HepG2 (cell line): ENCODE measurements around the gene FCER1G. TPM values are rescaled to one million over a fixed set of nuclear protein-coding genes. Genes with fewer than 3 reads are reported as not detected.

Experiments used
- FOSL2 ChIP-seq: sonication (generic); formaldehyde crosslinking; IDR thresholded peaks from 2 replicates; pipeline ENCODE4 v1.4.0; 2020; ENCODE audit warnings: missing genetic modification reagents
- FUBP1 ChIP-seq: sonication (generic); formaldehyde crosslinking; IDR thresholded peaks from 2 replicates; pipeline ENCODE4 v1.5.1; 2020; ENCODE audit warnings: missing genetic modification reagents, mild to moderate bottlenecking, borderline replicate concordance
- NR2F6 ChIP-seq, 2 experiments: IDR thresholded peaks; 2 replicates each; pipeline ENCODE4 v1.6.1; 2016; ENCODE audit warnings: antibody characterized with exemption in 1 of 2, mild to moderate bottlenecking in 1 of 2
- POLR2AphosphoS2 ChIP-seq: IDR thresholded peaks from 2 replicates; pipeline ENCODE4 v1.6.1; 2011; ENCODE audit warnings: low read depth, low read length, improper control_type of control experiment
- TRIM22 ChIP-seq: fragments of 450-650 bp; IDR thresholded peaks from 2 replicates; pipeline ENCODE4 v1.6.1; 2017
- ZFY ChIP-seq: sonication (generic); formaldehyde crosslinking; IDR thresholded peaks from 2 replicates; pipeline ENCODE4 v1.4.0; 2020; ENCODE audit warnings: missing genetic modification reagents
- ZNF138 ChIP-seq: sonication (generic); formaldehyde crosslinking; IDR thresholded peaks from 2 replicates; pipeline ENCODE4 v1.5.0; 2020; ENCODE audit warnings: mild to moderate bottlenecking, low read depth, missing genetic modification reagents
- ZNF232 ChIP-seq: sonication (generic); formaldehyde crosslinking; IDR thresholded peaks from 2 replicates; pipeline ENCODE4 v1.4.0; 2020; ENCODE audit warnings: missing genetic modification reagents, borderline replicate concordance
- ZNF3 ChIP-seq: IDR thresholded peaks from 2 replicates; pipeline ENCODE4 v1.7.0; 2017; ENCODE audit warnings: inconsistent platforms
- ZNF407 ChIP-seq: sonication (generic); formaldehyde crosslinking; IDR thresholded peaks from one replicate; pipeline ENCODE4 v1.5.1; 2020; ENCODE audit warnings: mild to moderate bottlenecking, missing genetic modification reagents; ENCODE audit errors: not compliant biosample characterization
- ZNF549 ChIP-seq: sonication (generic); formaldehyde crosslinking; IDR thresholded peaks from 2 replicates; pipeline ENCODE4 v1.5.0; 2020; ENCODE audit warnings: missing genetic modification reagents
- ZNF839 ChIP-seq: sonication (generic); formaldehyde crosslinking; IDR thresholded peaks from 2 replicates; pipeline ENCODE4 v1.4.0; 2020; ENCODE audit warnings: missing genetic modification reagents, mild to moderate bottlenecking, borderline replicate concordance
- polyA plus RNA-seq, 8 experiments: library from polyadenylated mRNA; depleted of rRNA in 3 of 8; stranded (reverse) in 7 of 8; unstranded in 1 of 8; fragments of >200 nt; fragmentation: Illumina TruSeq in 4 of 8; extraction: Trizol in 4 of 8; gene quantifications; 2 replicates each; pipeline versions ENCODE4 v1.2.1 to v1.2.3, GENCODE V29; 2011 to 2016; ENCODE audit warnings: low read depth in 4 of 8, missing spikeins in 1 of 8, mixed read lengths in 1 of 8; ENCODE audit not compliant: insufficient read depth in 1 of 8
- total RNA-seq, 5 experiments: library from RNA; depleted of rRNA; stranded (reverse); fragments of >200 nt; fragmentation: Illumina TruSeq; extraction: Trizol; gene quantifications; 2 replicates each; pipeline ENCODE4 v1.2.3, GENCODE V29; 2016; ENCODE audit warnings: low read depth in 1 of 5
- TF ChIP-seq, protein P1 (sequence below): sonication (generic); formaldehyde crosslinking; IDR thresholded peaks from 2 replicates; pipeline ENCODE4 v1.4.0; 2020; ENCODE audit warnings: missing genetic modification reagents
- TF ChIP-seq, protein P2 (sequence below): IDR thresholded peaks from 2 replicates; pipeline ENCODE4 v1.6.1; 2018; ENCODE audit warnings: missing genetic modification reagents, mild to moderate bottlenecking, missing compliant biosample characterization

Gene FCER1G
- total and polyA plus RNA-seq, 2 of the 13 experiments (the other 11 are each of a cell fraction or from before 2014, with no cell fraction given): 1.3 to 6.4 TPM

GRCh38 chr1:161216945-161217712 lies 2.0 kb downstream of the FCER1G start (continued):
- TF ChIP-seq ZNF407 (CRISPR knock-in tag) (no peak), POLR2AphosphoS2 (no peak), ZNF138 (no peak), TRIM22 (no peak), FUBP1 (CRISPR knock-in tag) (no peak), FOSL2 (CRISPR knock-in tag) (no peak), ZNF3 (CRISPR knock-in tag) (no peak), ZNF549 (CRISPR knock-in tag) (no peak), ZFY (no peak), ZNF839 (CRISPR knock-in tag) (no peak), ZNF232 (CRISPR knock-in tag) (no peak), NR2F6 (IDR thresholded peaks at IDR 0.05) (no peak), NR2F6 (CRISPR knock-in tag; IDR thresholded peaks at IDR 0.05) (no peak)
- TF ChIP-seq, protein P1, sequence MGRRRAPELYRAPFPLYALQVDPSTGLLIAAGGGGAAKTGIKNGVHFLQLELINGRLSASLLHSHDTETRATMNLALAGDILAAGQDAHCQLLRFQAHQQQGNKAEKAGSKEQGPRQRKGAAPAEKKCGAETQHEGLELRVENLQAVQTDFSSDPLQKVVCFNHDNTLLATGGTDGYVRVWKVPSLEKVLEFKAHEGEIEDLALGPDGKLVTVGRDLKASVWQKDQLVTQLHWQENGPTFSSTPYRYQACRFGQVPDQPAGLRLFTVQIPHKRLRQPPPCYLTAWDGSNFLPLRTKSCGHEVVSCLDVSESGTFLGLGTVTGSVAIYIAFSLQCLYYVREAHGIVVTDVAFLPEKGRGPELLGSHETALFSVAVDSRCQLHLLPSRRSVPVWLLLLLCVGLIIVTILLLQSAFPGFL (CRISPR knock-in tag): no peak
- TF ChIP-seq, protein P2, sequence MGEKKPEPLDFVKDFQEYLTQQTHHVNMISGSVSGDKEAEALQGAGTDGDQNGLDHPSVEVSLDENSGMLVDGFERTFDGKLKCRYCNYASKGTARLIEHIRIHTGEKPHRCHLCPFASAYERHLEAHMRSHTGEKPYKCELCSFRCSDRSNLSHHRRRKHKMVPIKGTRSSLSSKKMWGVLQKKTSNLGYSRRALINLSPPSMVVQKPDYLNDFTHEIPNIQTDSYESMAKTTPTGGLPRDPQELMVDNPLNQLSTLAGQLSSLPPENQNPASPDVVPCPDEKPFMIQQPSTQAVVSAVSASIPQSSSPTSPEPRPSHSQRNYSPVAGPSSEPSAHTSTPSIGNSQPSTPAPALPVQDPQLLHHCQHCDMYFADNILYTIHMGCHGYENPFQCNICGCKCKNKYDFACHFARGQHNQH (CRISPR knock-in tag): no peak
